T47D (cell line): ENCODE measurements around the gene SCYL1.
"Not testable (repeated sequence)": the region's sequence is repeated elsewhere in the genome, so short reads cannot be mapped to it uniquely, and the experiment has no call there.

ENCODE experiments used
- DNase-seq, 2 experiments: peaks; one replicate each; pipeline versions ENCODE4 v3.0.0 to v3.0.0-alpha.2; 2011 to 2012; ENCODE audit warnings: low read depth in 1 of 2, low spot score in 1 of 2
- JUND ChIP-seq: IDR thresholded peaks from 2 replicates; pipeline ENCODE4 v1.6.1; 2012; ENCODE audit warnings: low read depth
- in situ Hi-C: cut with HindIII; loops from 2 replicates; pipeline ENCODE4 v1.10.0; 2016; ENCODE audit warnings: low sequenced_read_pairs, low pct_unique_long_range_greater_than_20kb

The SCYL1 gene

GRCh38 chr11:65503949-65504673 lies 20.8 kb upstream of the SCYL1 start:
- TF ChIP-seq JUND: peak; percentile 8
- DNase-seq: peak in 1 of 2 experiments; percentile 76
- in situ Hi-C loops: no loop called here

- in situ Hi-C loops: no loop called here
Measured at GRCh38 chr11:65504674-65505465, 20.0 kb upstream of the SCYL1 start.

DNA sequence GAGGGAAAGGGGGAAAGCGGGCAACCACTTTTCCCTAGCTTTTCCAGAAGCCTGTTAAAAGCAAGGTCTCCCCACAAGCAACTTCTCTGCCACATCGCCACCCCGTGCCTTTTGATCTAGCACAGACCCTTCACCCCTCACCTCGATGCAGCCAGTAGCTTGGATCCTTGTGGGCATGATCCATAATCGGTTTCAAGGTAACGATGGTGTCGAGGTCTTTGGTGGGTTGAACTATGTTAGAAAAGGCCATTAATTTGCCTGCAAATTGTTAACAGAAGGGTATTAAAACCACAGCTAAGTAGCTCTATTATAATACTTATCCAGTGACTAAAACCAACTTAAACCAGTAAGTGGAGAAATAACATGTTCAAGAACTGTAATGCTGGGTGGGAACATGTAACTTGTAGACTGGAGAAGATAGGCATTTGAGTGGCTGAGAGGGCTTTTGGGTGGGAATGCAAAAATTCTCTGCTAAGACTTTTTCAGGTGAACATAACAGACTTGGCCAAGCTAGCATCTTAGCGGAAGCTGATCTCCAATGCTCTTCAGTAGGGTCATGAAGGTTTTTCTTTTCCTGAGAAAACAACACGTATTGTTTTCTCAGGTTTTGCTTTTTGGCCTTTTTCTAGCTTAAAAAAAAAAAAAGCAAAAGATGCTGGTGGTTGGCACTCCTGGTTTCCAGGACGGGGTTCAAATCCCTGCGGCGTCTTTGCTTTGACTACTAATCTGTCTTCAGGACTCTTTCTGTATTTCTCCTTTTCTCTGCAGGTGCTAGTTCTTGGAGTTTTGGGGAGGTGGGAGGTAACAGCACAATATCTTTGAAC lies 19.2 kb upstream of the SCYL1 start:
- in situ Hi-C loops: no loop called here

More at GRCh38 chr11:65504674-65505465, 20.0 kb upstream of the SCYL1 start:
- peak; percentile 51; the same call in 1 of the 2 replicates for TF ChIP-seq JUND
- DNase-seq: peak in 1 of 2 experiments; percentile 66

GRCh38 chr11:65506290-65506771 lies 18.6 kb upstream of the SCYL1 start:
- in situ Hi-C loops: no loop called here
- DNase-seq: no peak
- no peak for TF ChIP-seq JUND

More for the DNA sequence above, 19.2 kb upstream of the SCYL1 start:
- peak; percentile 60 for TF ChIP-seq JUND
- DNase-seq: peak in 1 of 2 experiments; percentile 64

- peak; percentile 14; the same call in 1 of the 2 replicates for TF ChIP-seq JUND
- peak in 1 of 2 experiments; percentile 96 for DNase-seq
- in situ Hi-C loops: no loop called here
Measured at GRCh38 chr11:65506772-65507505, 17.9 kb upstream of the SCYL1 start.

DNA sequence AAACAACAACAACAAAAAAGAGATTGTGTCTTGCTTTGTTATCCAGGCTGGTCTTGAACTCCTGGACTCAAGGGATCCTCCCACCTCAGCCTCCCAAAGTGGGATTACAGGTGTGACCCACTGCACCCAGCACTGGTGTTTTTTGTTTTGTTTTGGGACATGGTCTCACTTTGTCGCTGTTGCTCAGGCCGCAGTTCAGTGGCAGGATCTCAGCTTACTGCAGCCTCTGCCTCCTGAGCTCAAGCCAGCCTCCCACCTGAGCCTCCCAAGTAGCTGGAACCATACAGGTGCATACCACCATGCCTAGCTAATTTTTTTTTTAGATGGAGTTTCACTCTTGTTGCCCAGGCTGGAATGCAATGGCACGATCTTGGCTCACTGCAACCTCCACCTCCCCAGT lies 12.6 kb upstream of the SCYL1 start:
- in situ Hi-C loops, DNase-seq: not testable (repeated sequence)

DNA sequence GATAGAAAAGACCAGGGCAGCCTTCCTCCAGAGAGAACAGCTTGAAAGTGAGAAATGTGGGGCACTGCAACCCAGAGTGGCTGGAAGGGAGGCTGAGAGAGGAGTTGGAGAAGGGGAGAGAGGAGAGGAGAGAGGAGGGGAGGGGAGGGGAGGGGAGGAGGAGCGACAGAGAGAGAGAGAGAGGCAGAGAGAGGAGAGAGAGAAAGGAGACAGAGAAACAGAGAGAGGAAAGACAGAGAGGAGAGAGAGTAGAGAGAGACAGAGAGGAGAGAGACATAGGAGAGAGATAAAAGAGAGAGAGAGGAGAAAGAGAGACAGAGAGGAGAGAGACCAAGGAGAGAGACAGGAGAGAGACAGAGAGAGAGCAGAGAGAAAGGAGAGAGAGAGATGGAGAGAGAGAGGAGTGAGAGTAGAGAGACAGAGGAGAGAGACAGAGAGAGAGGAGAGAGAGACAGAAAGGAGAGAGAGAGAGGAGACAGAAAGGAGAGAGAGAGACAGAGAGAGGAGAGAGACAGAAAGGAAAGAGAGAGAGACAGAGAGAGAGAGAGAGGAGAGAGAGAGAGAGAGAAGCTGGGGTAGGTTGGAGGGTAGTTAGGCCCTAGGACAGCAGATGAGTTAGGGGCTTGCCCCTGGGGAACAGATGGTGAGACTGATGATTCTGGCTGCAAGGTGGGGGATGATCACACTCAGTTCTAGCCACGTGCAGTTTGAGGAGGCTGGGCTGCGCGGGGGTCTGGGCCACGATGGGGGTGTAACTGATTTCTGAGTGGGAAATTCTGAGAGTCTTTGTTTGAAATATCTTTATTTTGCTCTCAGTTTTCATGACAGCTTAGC lies 8.5 kb upstream of the SCYL1 start:
- no peak for TF ChIP-seq JUND
- in situ Hi-C loops: no loop called here
- peak in 1 of 2 experiments; percentile 54 for DNase-seq

DNA sequence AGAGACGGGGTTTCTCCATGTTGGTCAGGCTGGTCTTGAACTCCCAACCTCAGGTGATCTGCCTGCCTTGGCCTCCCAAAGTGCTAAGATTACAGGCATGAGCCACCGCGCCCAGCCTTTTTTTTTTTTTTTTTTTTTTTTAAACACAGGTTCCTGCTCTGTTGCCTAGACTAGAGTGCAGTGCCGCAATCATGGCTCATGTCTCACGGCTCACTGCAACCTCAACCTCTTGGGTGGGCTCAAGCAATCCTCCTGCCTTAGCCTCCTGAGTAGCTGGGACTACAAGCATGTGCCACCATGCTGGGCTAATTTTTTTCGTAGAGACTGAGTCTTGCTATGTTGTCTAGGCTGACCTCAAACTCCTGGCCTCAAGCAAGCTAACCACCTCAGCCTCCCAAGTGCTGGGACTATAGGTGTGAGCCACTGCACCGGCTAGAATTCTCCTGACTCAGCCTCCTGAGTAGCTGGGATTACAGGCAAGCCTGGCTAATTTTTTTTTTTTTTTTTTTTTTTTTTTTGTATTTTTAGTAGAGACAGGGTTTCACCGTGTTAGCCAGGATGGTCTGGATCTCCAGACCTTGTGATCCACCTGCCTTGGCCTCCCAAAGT lies 5.8 kb upstream of the SCYL1 start:
- in situ Hi-C loops, DNase-seq: not testable (repeated sequence)

DNA sequence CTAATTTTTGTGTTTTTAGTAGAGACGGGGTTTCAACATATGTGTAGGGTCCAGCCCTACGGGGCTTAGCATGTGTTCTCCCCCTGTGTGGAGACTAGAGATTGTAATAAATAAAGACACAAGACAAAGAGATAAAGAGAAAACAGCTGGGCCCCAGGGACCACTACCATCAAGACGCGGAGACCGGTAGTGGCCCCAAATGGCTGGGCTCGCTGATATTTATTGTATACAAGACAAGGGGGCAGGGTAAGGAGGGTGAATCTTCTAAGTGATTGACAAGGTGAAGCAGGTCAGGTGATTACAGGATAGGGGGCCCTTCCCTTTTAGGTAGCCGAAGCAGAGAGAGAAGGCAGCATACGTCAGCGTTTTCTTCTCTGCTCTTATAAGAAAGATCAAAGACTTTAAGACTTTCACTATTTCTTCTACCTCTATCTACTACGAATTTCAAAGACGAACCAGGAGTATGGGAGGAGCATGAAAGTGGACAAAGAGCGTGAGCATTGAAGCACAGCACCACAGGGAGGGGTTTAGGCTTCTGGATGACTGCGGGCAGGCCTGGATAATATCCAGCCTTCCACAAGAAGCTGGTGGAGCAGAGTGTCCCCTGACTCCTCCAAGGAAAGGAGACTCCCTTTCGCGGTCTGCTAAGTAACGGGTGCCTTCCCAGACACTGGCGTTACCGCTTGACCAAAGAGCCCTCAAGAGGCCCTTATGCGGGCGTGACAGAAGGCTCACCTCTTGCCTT lies 2.9 kb upstream of the SCYL1 start:
- DNase-seq, in situ Hi-C loops: not testable (repeated sequence)

DNA sequence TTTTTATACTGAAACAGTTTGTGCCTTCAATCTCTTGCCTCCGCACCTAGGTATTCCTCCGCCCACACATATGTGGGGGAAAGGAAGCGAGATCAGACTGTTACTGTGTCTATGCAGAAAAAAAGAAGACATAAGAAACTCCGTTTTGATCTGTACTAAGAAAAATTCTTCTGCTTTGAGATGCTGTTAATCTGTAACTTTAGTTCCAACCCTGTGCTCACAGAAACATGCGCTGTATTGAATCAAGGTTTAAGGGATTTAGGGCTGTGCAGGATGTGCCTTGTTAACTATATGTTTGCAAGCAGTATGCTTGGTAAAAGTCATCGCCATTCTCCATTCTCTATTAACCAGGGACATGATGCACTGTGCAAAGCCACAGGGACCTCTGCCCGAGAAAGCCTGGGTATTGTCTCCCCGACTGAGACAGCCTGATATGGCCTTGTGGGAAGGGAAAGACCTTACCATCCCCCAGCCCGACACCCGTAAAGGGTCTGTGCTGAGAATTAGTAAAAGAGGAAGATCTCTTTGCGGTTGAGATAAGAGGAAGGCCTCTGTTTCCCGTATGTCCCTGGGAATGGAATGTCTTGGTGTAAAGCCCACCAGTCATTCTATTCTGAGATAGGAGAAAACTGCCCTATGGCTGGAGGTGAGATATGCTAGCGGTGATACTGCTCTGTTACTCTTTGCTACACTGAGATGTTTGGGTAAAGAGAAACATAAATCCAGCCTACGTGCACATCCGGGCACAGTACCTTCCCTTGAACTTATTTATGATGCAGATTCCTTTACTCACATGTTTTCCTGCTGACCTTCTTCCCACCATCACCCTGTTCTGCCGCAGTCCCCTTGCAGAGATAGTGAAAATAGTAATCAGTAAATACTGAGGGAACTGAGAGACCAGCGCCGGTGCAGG lies 1.9 kb upstream of the SCYL1 start:
- DNase-seq, in situ Hi-C loops: not testable (repeated sequence)

GRCh38 chr11:65523631-65523968 lies 1.3 kb upstream of the SCYL1 start:
- DNase-seq: not testable (repeated sequence)

More at GRCh38 chr11:65523631-65523968, 1.3 kb upstream of the SCYL1 start:
- in situ Hi-C loops: not testable (repeated sequence)
